Measurements from ENCODE around the gene NEUROG1.
"Not testable (repeated sequence)": the region's sequence is repeated elsewhere in the genome, so short reads cannot be mapped to it uniquely, and the experiment has no call there.

The NEUROG1 gene

GRCh38 chr5:135534609-135535419, 950 bp downstream of the NEUROG1 start:
- DNase-seq = no peak

- no peak for DNase-seq
These were observed 2.0 kb downstream of the NEUROG1 start for GRCh38 chr5:135533794-135534193.

- DNase-seq = no peak
These were observed 2.4 kb downstream of the NEUROG1 start for GRCh38 chr5:135533334-135533733.

- DNase-seq = not testable (repeated sequence)
These were observed 6.2 kb downstream of the NEUROG1 start for GRCh38 chr5:135529576-135529975.

GRCh38 chr5:135526924-135527323, 8.8 kb downstream of the NEUROG1 start:
- no peak for DNase-seq

GRCh38 chr5:135521964-135522363, 13.8 kb downstream of the NEUROG1 start:
- no peak for DNase-seq

- DNase-seq = no peak
These were observed 18.1 kb downstream of the NEUROG1 start for GRCh38 chr5:135517631-135518030.

GRCh38 chr5:135514116-135514515, 21.6 kb downstream of the NEUROG1 start:
- no peak for DNase-seq

GRCh38 chr5:135511761-135512575, 23.8 kb downstream of the NEUROG1 start:
- no peak for DNase-seq

- no peak for DNase-seq
These were observed 25.8 kb downstream of the NEUROG1 start for GRCh38 chr5:135509995-135510394.

- DNase-seq = no peak
These were observed 27.2 kb downstream of the NEUROG1 start for GRCh38 chr5:135508496-135509005.

GRCh38 chr5:135505973-135506372, 29.8 kb downstream of the NEUROG1 start:
- DNase-seq = no peak

- no peak for DNase-seq
These were observed 31.4 kb downstream of the NEUROG1 start for GRCh38 chr5:135504376-135504775.

- no peak for DNase-seq
These were observed 31.9 kb downstream of the NEUROG1 start for GRCh38 chr5:135503871-135504270.

- DNase-seq = no peak
These were observed 32.8 kb downstream of the NEUROG1 start for GRCh38 chr5:135502836-135503520.

GRCh38 chr5:135501965-135502364, 33.8 kb downstream of the NEUROG1 start:
- no peak for DNase-seq

GRCh38 chr5:135498637-135498995, 37.1 kb downstream of the NEUROG1 start:
- DNase-seq = no peak

GRCh38 chr5:135497971-135498636, 37.7 kb downstream of the NEUROG1 start:
- no peak for DNase-seq

- DNase-seq = not testable (repeated sequence)
These were observed 40.2 kb downstream of the NEUROG1 start for GRCh38 chr5:135495531-135495930.

- DNase-seq = no peak
These were observed 41.6 kb downstream of the NEUROG1 start for GRCh38 chr5:135494196-135494595.

GRCh38 chr5:135493406-135494180, 42.2 kb downstream of the NEUROG1 start:
- no peak for DNase-seq

- DNase-seq = no peak
These were observed 43.5 kb downstream of the NEUROG1 start for GRCh38 chr5:135492319-135492626.

Measured in CD4-positive, alpha-beta T cell treated with Interleukin-17A for 1 hour (primary cell).